Pancreas (tissue), 10 donors: ENCODE measurements around the gene PTPN12. TPM values are rescaled to one million over a fixed set of nuclear protein-coding genes. Genes with fewer than 3 reads are reported as not detected.
"Not testable (repeated sequence)": the region's sequence is repeated elsewhere in the genome, so short reads cannot be mapped to it uniquely, and the experiment has no call there.

Experiments
- ATAC-seq, 4 donors: fragments of 200-7000 bp; cut with Tn5 transposase; one replicate each; pipeline versions ENCODE4 v1.8.0 to v1.9.1; 2020; ENCODE audit warnings: mild to moderate bottlenecking in 4 of 4, moderate library complexity in 4 of 4
- DNase-seq, 6 donors: peaks; one replicate each; pipeline ENCODE4 v3.0.0-alpha.2; 2020
- FAIRE-seq: peaks from 2 replicates; lab custom pipeline; 2012; peaks lifted over from hg19 to GRCh38; lab: Jason Lieb, UNC
- H3K27ac ChIP-seq, 4 donors: fragments of 200-600 bp; sonication (generic); 1 replicate in 3 of 4; 2 replicates in 1 of 4; pipeline versions ENCODE4 v1.5.0 to v1.8.0; 2020
- H3K27me3 ChIP-seq, 4 donors: fragments of 200-600 bp; one replicate each; pipeline ENCODE4 v1.8.0; 2021
- H3K36me3 ChIP-seq, 3 donors: fragments of 200-600 bp; sonication (generic) in 1 of 3; one replicate each; pipeline versions ENCODE4 v1.5.0 to v1.8.0; 2020 to 2021
- H3K4me1 ChIP-seq, 3 donors: fragments of 200-600 bp; one replicate each; pipeline ENCODE4 v1.8.0; 2021
- H3K4me3 ChIP-seq, 4 donors: fragments of 200-600 bp; sonication (generic) in 2 of 4; one replicate each; pipeline versions ENCODE4 v1.5.0 to v1.8.0; 2020 to 2021
- H3K9me3 ChIP-seq, 4 donors: fragments of 200-600 bp; one replicate each; pipeline ENCODE4 v1.8.0; 2021
- CTCF ChIP-seq, 4 donors: fragments of 200-600 bp; sonication (generic) in 3 of 4; IDR thresholded peaks; one replicate each; pipeline versions ENCODE4 v1.5.0 to v1.8.0; 2021; ENCODE audit warnings: antibody characterized with exemption in 4 of 4
- WGBS, 2 donors: extraction: QIAGEN DNeasy Blood & Tissue Kit; methylation state at CpG; one replicate each; pipeline ENCODE4 v1.1.7; 2013; 5-methylcytosine and 5-hydroxymethylcytosine counted together
- intact Hi-C, 3 donors: fragments of 100-400 bp; cut with DNase I; formaldehyde crosslinking; loops; one replicate each; pipeline versions ENCODE4 v1.11.1 to v1.14.2; 2022
- polyA plus RNA-seq, 2 donors: library from polyadenylated mRNA; stranded (reverse); fragments of 200-250 nt; gene quantifications; one replicate each; pipeline ENCODE4 v1.2.3, GENCODE V29; 2013
- total RNA-seq, 6 donors: library from RNA; stranded (reverse); fragmentation: NEBNext Ultra II Directional in 4 of 6; extraction: Animal tissue kit (Norgen Biotek cat#: 25700) in 4 of 6; gene quantifications; one replicate each; pipeline versions ENCODE4 v1.2.1 to v1.2.4, GENCODE V29; 2021 to 2023
- donor health status: healthy with polysubstance abuse.
- donor health status: DM: no; HTN: no; CAD: no; lungs with moderate emphysema.
- donor health status: DM: no; HTN: no; CAD: no.
- donor health status: control.
- donor health status: control.
- donor health status: Bipolar disorder and iron deficiency.
- donor health status: DM: yes; HTN: yes; CAD: no.
- donor health status: DM: no; HTN: no; CAD: no.
- donor health status: DM: no; HTN: no; CAD: no.
- donor health status: DM: yes; HTN: yes; CAD: no.

Gene PTPN12
- total and polyA plus RNA-seq, 8 donors: 12.0 to 42.9 (median 21.1) TPM

- no peak for TF ChIP-seq CTCF (IDR thresholded peaks at IDR 0.05)
- ATAC-seq (no peak), DNase-seq (no peak), FAIRE-seq (no peak)
- H3K4me3 ChIP-seq: no peak overlapping the region
- intact Hi-C loops: no loop called here
- peaks cover 0 to 4% (median 0%) of the 10 kb centered on the region in 3 donors for H3K4me1 ChIP-seq
- H3K27me3 ChIP-seq: no peaks in the 10 kb centered on the region
- no peak overlapping the region for H3K27ac ChIP-seq
- H3K9me3 ChIP-seq: no peaks in the 10 kb centered on the region
- H3K36me3 ChIP-seq: no peaks in the 10 kb centered on the region
- 84 to 86% methylated on average over 5 of the region's 5 CpGs for WGBS, 2 donors
Observed at GRCh38 chr7:77532247-77532646, 4.8 kb upstream of the PTPN12 start.

DNA sequence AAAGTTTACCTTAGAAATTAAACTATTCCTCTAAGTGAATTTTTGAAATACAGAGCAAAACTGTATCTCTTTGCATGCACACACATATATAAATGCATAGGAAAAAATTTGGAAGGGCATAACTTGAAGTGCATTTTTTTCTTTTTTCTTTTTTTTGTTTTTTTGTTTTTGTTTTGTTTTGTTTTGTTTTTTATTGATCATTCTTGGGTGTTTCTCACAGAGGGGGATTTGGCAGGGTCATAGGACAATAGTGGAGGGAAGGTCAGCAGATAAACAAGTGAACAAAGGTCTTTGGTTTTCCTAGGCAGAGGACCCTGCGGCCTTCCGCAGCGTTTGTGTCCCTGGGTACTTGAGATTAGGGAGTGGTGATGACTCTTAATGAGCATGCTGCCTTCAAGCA, 4.4 kb upstream of the PTPN12 start:
- FAIRE-seq, ATAC-seq, intact Hi-C loops, H3K4me1 ChIP-seq, H3K4me3 ChIP-seq, H3K36me3 ChIP-seq, H3K9me3 ChIP-seq, H3K27ac ChIP-seq, H3K27me3 ChIP-seq, DNase-seq: not testable (repeated sequence)
- no CpG with 5 or more reads among the region's 3 CpGs for WGBS, 2 donors

DNA sequence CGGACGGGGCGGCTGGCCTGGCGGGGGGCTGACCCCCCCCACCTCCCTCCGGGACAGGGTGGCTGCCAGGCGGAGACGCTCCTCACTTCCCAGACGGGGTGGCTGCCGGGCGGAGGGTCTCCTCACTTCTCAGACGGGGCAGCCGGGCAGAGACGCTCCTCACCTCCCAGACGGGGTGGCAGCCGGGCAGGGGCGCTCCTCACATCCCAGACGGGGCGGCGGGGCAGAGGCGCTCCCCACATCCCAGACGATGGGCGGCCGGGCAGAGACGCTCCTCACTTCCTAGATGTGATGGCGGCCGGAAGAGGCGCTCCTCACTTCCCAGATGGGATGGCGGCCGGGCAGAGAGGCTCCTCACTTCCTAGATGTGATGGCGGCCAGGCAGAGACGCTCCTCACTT, 3.0 kb upstream of the PTPN12 start:
- H3K9me3 ChIP-seq, H3K4me3 ChIP-seq, intact Hi-C loops, H3K36me3 ChIP-seq, H3K27ac ChIP-seq, ATAC-seq, H3K27me3 ChIP-seq, H3K4me1 ChIP-seq, FAIRE-seq: not testable (repeated sequence)
- 97 to 98% methylated on average over 9 to 29 of the region's 31 CpGs for WGBS, 2 donors
- peak in 1 of 6 donors; percentile 14 for DNase-seq

DNA sequence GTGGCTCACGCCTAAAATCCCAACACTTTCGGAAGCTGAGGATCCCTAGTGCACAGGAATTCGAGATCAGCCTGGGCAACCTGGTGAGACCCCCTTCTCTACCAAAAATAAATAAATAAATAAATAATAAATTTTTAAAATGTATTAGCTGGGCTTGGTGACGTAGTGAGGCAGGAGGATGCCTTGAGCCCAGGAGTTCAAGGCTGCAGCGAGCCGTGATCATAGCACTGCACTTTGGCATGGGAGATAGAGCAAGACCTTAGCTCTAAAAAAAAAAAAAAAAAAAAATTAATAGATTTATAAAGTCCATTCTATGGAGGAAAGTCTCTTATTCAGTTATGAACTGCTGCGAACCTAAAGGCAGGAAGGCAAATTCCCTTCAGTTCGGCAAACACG, 1.1 kb upstream of the PTPN12 start:
- H3K4me1 ChIP-seq: peaks cover 4 to 11% (median 4%) of the 10 kb centered on the region in 3 donors
- H3K27me3 ChIP-seq: no peaks in the 10 kb centered on the region
- intact Hi-C loops: no loop called here
- DNase-seq (peak in 1 of 6 donors; percentile 30), ATAC-seq (no peak), FAIRE-seq (no peak)
- 26 to 27% methylated on average over 9 of the region's 9 CpGs for WGBS, 2 donors
- TF ChIP-seq CTCF (IDR thresholded peaks at IDR 0.05): no peak
- no peaks in the 10 kb centered on the region for H3K9me3 ChIP-seq
- peak overlapping the region; percentile 52 to 93 (median 92) for H3K4me3 ChIP-seq
- no peaks in the 10 kb centered on the region for H3K36me3 ChIP-seq
- peak overlapping the region; percentile 76 to 92 (median 84) for H3K27ac ChIP-seq

- peak; percentile 97 to 99 (median 98) for DNase-seq
- peak overlapping the region; percentile 52 to 93 (median 92) for H3K4me3 ChIP-seq
- WGBS, 2 donors: 0% methylated on average over 54 to 58 of the region's 58 CpGs
- H3K4me1 ChIP-seq: peaks cover 4 to 17% (median 4%) of the 10 kb centered on the region in 3 donors
- H3K27me3 ChIP-seq: no peaks in the 10 kb centered on the region
- ATAC-seq: peak; percentile 88 to 94 (median 91)
- H3K9me3 ChIP-seq: no peaks in the 10 kb centered on the region
- intact Hi-C loops: no loop called here
- peak overlapping the region; percentile 76 to 97 (median 86) for H3K27ac ChIP-seq
- FAIRE-seq: no peak
- no peak for TF ChIP-seq CTCF (IDR thresholded peaks at IDR 0.05)
- no peaks in the 10 kb centered on the region for H3K36me3 ChIP-seq
Observed at GRCh38 chr7:77536413-77537135, 521 bp upstream of the PTPN12 start.

- 0 to 1% methylated on average over 31 to 42 of the region's 43 CpGs for WGBS, 2 donors
- TF ChIP-seq CTCF (IDR thresholded peaks at IDR 0.05): no peak
- Histone ChIP-seq H3K27me3 (no peaks in the 10 kb centered on the region), H3K36me3 (no peaks in the 10 kb centered on the region), H3K27ac (peak overlapping the region; percentile 76 to 97 (median 86)), H3K9me3 (no peaks in the 10 kb centered on the region), H3K4me3 (peak overlapping the region; percentile 64 to 93 (median 92)), H3K4me1 (peaks cover 4 to 25% (median 4%) of the 10 kb centered on the region in 3 donors)
- DNase-seq (peak; percentile 36 to 74 (median 54)), ATAC-seq (peak; percentile 16 to 30 (median 22)), FAIRE-seq (no peak)
- intact Hi-C loops: no loop called here
Observed at GRCh38 chr7:77537778-77538280, 734 bp downstream of the PTPN12 start.
